Right ventricle myocardium inferior (tissue), 1 donor: ENCODE data around the gene CLEC2B. TPM values are rescaled to one million over a fixed set of nuclear protein-coding genes. Genes with fewer than 3 reads are reported as not detected.
A peak's percentile ranks its signal among the peaks of the same experiment; 100 is the strongest.

Experiments used
- ATAC-seq: fragments of 200-7000 bp; cut with Tn5 transposase; one replicate; pipeline ENCODE4 v1.9.1; 2020; ENCODE audit warnings: mild to moderate bottlenecking, moderate library complexity
- DNase-seq: peaks from one replicate; pipeline ENCODE4 v3.0.0; 2021; ENCODE audit errors: missing footprints
- intact Hi-C: fragments of 100-400 bp; cut with DNase I; formaldehyde crosslinking; loops from one replicate; pipeline ENCODE4 v1.11.0; 2022
- total RNA-seq: library from RNA; stranded (reverse); fragmentation: NEBNext Ultra II Directional; extraction: Animal tissue kit (Norgen Biotek cat#: 25700); gene quantifications from one replicate; pipeline ENCODE4 v1.2.1, GENCODE V29; 2021
- donor health status: DM: no; HTN: yes; CAD: no; lungs with severe emphysema.

Gene CLEC2B
- total RNA-seq, 1 donor from 2014 or later, result 6.8 TPM

DNA sequence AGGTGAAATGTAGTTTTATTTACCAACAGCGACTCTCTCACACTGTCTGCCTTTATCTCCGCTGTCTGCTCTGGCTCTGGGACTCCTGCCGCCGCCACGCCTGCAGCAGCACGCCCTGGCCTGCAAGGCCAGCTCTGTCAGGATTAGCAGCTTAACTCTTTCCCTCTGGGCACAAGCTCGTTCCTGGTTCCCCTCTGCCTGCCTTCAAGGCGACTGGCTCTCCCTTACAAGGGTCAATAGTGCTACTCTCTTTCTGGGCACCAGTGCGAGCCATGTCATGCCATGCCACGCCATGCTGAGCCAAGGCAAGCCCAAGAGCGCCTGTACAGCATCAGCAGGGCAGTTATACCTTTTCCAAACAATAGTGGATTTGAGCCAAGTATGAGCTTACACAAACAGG, 3.6 kb upstream of the CLEC2B start:
- intact Hi-C loops, result no loop called here
- ATAC-seq, result no peak
- peak; percentile 47 for DNase-seq

DNA sequence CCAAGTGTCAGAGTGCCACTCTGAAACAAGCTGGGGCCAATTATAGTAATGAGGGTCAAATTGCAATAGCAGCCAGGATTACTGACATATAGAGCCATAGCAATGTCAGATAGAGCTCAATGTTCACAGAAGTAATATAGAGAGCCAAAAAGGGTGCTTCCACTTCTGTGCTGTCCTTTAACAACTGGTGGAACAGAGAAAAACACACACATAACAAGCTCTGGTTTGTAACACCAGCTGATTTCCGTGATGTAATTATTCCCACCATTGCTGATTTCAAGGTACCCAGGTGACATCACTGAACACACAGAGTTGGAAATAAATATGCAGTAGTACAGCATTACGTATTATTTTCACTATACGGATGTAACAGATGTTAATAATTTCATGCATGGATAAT, 3.0 kb upstream of the CLEC2B start:
- ATAC-seq, result no peak
- intact Hi-C loops, result no loop called here
- DNase-seq, result no peak

GRCh38 chr12:9870286-9870866, 1.2 kb upstream of the CLEC2B start:
- no peak for DNase-seq
- ATAC-seq, result no peak
- intact Hi-C loops, result no loop called here

GRCh38 chr12:9868951-9869306, 225 bp downstream of the CLEC2B start:
- ATAC-seq (no peak), DNase-seq (no peak)
- intact Hi-C loops, result no loop called here

GRCh38 chr12:9868311-9868801, 798 bp downstream of the CLEC2B start:
- intact Hi-C loops, result no loop called here
- ATAC-seq (no peak), DNase-seq (no peak)

- DNase-seq (no peak), ATAC-seq (no peak)
- intact Hi-C loops, result no loop called here
Measured at GRCh38 chr12:9867531-9867930, 1.6 kb downstream of the CLEC2B start.

DNA sequence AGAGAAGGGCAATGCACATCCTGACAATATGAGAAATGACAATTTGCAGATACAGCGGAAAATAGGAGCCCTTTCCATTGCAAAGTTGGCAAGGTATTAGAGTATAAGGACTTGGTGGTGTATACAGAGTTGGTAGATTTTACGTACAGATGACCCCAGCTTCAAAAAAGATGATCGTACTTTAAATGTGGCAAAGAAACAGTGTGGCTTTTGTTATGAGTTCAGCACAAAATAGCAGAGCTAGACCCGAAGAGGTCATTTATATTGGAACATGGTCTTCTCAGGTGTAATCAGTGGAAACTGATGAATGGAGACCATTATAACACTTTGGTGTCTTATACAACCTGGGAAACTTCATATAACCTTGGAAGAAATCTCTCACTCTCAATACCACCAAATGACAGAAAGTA, 2.3 kb downstream of the CLEC2B start:
- DNase-seq, result no peak
- intact Hi-C loops, result no loop called here
- ATAC-seq, result no peak

DNA sequence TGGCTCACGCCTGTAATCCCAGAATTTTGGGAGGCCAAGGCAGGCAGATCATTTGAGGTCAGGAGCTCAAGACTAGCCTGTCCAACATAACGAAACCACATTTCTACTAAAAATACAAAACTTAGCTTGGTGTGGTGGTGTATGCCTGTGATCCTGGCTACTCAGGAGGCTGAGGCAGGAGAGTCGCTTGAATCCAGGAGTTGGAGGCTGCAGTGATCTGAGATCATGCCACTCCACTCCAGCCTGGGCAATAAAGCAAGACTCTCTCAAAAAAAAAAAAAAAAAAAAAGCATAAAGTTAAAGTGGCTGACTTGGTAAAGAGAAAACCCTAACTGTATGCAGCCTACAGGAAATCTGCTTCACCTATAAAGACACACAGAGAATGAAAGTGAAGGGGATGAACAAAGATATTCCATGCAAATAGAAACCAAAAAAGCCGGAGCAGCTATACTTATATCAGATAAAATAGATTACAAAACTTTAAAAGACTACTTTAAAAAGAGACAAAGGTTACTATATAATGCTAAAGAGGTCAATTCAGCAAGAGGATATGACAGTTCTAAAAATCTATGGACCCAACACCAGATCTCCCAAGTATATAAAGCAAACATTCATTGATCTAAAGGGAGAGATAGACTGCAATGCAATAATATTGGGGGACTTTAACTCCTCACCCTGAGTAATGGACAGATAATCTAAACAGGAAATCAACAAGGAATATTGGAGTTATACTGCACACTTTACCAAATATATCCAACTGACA, 4.1 kb downstream of the CLEC2B start:
- no peak for DNase-seq
- no peak for ATAC-seq
- intact Hi-C loops, result no loop called here

GRCh38 chr12:9858135-9858534, 11.0 kb downstream of the CLEC2B start:
- ATAC-seq (no peak), DNase-seq (no peak)
- intact Hi-C loops, result no loop called here

DNA sequence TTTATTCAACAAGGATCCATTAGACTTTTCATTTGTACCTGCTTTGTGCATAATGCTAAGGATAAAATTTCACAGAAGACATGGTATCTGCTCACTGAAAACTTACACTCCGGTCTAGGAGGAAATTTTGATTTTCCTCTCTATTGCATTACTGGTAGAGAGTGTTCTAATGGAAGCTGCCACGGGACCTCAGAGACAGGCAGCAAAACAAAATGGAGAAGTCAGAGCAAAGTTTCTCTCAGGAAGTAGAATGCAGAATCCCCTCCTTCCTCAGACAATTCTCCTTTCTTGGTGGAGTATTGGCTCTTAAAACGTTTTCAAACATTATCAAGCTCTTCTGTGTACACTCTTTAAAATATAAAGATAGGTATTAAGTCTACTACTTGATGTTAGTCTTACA, 12.3 kb downstream of the CLEC2B start:
- intact Hi-C loops, result no loop called here
- DNase-seq (no peak), ATAC-seq (no peak)

GRCh38 chr12:9856151-9856550, 13.0 kb downstream of the CLEC2B start:
- ATAC-seq (no peak), DNase-seq (no peak)
- intact Hi-C loops, result no loop called here

DNA sequence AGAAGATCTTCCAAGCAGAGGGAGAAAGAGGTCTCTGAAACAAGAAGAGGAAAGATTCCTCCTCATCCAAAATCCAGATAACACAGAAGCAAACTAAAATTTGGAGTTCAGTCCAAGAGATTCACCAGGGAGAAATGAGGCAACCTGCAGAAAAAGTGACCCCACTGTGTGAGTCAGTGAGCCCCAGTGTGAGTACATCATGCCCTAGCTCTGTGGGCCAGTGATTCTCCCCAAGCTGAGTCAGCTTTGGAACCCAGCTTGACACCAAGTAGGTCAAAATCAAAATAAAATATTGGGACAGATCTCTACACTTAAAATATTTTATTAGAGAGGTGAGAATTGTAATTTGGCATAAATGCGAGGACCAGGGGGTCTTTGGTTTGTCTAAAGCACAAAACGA, 17.2 kb downstream of the CLEC2B start:
- intact Hi-C loops, result no loop called here
- DNase-seq (no peak), ATAC-seq (no peak)

DNA sequence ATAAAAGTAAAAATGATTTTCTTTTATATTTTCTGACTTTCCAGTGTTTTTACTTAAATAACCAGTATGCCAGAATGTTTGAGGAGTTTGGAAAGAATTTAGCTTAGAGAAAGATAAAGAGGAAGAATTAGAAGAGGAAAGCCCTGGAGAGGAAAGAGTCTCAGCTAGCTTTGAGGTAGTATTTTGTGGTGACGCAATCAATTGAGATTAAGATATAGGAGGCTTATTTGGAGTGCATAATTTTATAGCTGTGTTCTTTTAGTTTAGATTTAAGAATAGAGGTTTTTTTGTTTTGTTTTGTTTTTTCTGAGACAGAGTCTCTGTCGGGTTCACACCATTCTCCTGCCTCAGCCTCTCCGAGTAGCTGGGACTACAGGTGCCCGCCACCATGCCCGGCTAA, 18.1 kb downstream of the CLEC2B start:
- no peak for ATAC-seq

GRCh38 chr12:9848899-9849298, 20.3 kb downstream of the CLEC2B start:
- intact Hi-C loops, result no loop called here
- ATAC-seq (no peak), DNase-seq (no peak)

More for the DNA sequence above, 18.1 kb downstream of the CLEC2B start:
- DNase-seq, result no peak
- intact Hi-C loops, result no loop called here

GRCh38 chr12:9843407-9843806, 25.7 kb downstream of the CLEC2B start:
- DNase-seq, result no peak
- no peak for ATAC-seq
- intact Hi-C loops, result no loop called here

DNA sequence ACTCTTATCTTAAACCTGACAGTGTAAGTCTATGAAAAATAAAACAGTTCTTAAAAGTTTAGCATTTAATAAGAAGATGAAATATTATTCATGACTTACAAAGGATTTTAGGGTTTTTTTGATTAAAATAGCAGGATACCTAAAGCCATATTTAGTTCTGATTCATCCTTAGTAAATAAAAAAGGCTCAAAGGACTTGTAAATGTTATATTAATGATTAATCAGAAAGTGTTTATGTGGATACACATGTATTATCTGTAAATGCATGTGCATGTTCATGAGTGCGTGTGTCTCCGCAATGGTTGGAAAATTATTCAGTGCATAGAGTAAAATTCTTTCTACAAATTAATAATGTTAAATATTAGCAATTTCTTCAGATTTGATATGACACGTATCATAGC, 37.4 kb downstream of the CLEC2B start:
- DNase-seq (no peak), ATAC-seq (no peak)
- intact Hi-C loops, result no loop called here

GRCh38 chr12:9829982-9830381, 39.2 kb downstream of the CLEC2B start:
- DNase-seq (no peak), ATAC-seq (no peak)
- intact Hi-C loops, result no loop called here

DNA sequence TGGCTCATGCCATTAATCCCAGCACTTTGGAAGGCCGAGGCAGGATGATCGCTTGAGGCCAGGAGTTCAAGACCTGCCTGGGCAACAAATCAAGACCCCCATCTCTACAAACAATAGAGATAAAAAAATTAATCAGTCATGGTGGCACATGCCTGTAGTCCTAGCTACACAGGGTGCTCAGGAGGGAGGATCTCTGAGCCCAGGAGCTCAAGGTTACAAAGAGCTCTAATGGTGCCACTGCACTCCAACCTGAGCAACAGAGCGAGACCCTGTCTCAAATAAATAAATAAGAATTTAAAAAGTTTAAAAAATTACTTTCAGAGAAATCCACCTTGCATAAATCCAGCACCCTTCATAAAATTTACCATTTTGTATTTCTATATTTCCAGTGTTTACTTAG, 39.7 kb downstream of the CLEC2B start:
- ATAC-seq (no peak), DNase-seq (no peak)
- intact Hi-C loops, result no loop called here

DNA sequence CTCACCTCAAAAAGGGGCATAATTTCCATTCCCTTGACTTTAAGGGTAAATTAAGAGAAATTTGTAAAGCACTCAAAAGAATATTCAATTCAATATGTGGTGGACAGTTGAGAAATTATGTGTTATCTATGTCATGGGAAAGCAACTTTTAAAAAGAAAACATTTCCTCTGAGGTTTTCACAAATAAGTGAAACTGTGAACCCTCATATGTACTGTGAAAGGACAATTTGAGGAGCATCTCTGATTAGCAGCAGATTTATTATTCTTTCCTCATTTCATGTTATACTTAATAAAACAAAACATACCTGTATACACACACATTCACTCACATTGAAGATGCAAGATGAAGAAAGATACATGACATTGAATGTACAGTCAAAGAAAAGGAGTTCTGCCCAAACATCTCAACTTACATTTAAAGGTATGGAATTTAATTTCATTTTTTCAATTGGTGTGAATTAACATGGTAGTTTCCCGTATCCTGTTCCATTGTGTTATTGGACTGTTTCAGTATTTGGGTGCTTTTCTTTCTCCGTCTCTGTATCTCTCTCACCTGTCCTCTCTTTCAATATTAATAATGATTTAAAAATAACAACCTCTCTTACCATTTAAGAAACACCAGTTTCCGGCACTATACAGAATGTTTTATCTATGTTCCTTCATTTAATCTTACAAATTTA, 41.8 kb downstream of the CLEC2B start, which contains the start of gene KLRF1:
KLRF1 (plus strand) TSS at position 273 of the 680 bp plus-strand sequence; CDS start at position 337, 64 bp downstream.
- DNase-seq (no peak), ATAC-seq (no peak)
- intact Hi-C loops, result no loop called here

GRCh38 chr12:9820281-9820930, 48.7 kb downstream of the CLEC2B start:
- DNase-seq, result no peak
- intact Hi-C loops, result no loop called here
- ATAC-seq, result no peak
